Neutrophil (primary cell): ENCODE measurements around the gene CHL1.

Experiments
- H3K27ac ChIP-seq: fragments of 200-600 bp; sonication (generic); 2 replicates; pipeline ENCODE4 v1.5.1; 2016; ENCODE audit warnings: mild to moderate bottlenecking, moderate library complexity
- H3K27me3 ChIP-seq: fragments of 200-600 bp; sonication (generic); 2 replicates; pipeline ENCODE4 v1.6.0; 2016; ENCODE audit warnings: mild to moderate bottlenecking
- H3K36me3 ChIP-seq: fragments of 200-600 bp; sonication (generic); 2 replicates; pipeline ENCODE4 v1.5.1; 2017
- H3K4me1 ChIP-seq, 2 experiments: fragments of 200-600 bp in 1 of 2; sonication (generic) in 1 of 2; 1 replicate in 1 of 2; 2 replicates in 1 of 2; pipeline versions ENCODE4 v1.5.1 to v1.6.1; 2013 to 2016; ENCODE audit warnings: low read depth in 1 of 2, low read length in 1 of 2, mild to moderate bottlenecking in 1 of 2, moderate library complexity in 1 of 2; ENCODE audit not compliant: control insufficient read depth in 1 of 2, insufficient read depth in 1 of 2
- H3K4me3 ChIP-seq, 2 experiments: fragments of 200-600 bp in 1 of 2; sonication (generic) in 1 of 2; 1 replicate in 1 of 2; 2 replicates in 1 of 2; pipeline ENCODE4 v1.5.1; 2013 to 2016; ENCODE audit warnings: low read depth in 1 of 2, low read length in 1 of 2, mild to moderate bottlenecking in 1 of 2, moderate library complexity in 1 of 2
- H3K9me3 ChIP-seq: fragments of 200-600 bp; sonication (generic); 2 replicates; pipeline ENCODE4 v1.5.1; 2016
- CTCF ChIP-seq: fragments of 200-600 bp; sonication (generic); IDR thresholded peaks from 2 replicates; pipeline ENCODE4 v1.5.1; 2016; ENCODE audit warnings: antibody characterized with exemption

The CHL1 gene

GRCh38 chr3:195666-196065 lies 897 bp upstream of the CHL1 start:
- no peaks in the 10 kb centered on the region for H3K9me3 ChIP-seq
- no peaks in the 10 kb centered on the region for H3K4me1 ChIP-seq
- no peaks in the 10 kb centered on the region for H3K36me3 ChIP-seq
- H3K27ac ChIP-seq, result no peak overlapping the region
- H3K27me3 ChIP-seq, result peaks cover 65% of the 10 kb centered on the region
- no peak for TF ChIP-seq CTCF
- H3K4me3 ChIP-seq, result no peak overlapping the region

GRCh38 chr3:197149-197827 lies 725 bp downstream of the CHL1 start:
- Histone ChIP-seq H3K27ac (no peak overlapping the region), H3K9me3 (no peaks in the 10 kb centered on the region), H3K36me3 (no peaks in the 10 kb centered on the region), H3K4me1 (no peaks in the 10 kb centered on the region), H3K27me3 (peaks cover 65% of the 10 kb centered on the region), H3K4me3 (no peak overlapping the region)
- no peak for TF ChIP-seq CTCF

- H3K27ac ChIP-seq, result no peak overlapping the region
- no peak for TF ChIP-seq CTCF
- no peak overlapping the region for H3K4me3 ChIP-seq
- H3K36me3 ChIP-seq, result no peaks in the 10 kb centered on the region
- H3K4me1 ChIP-seq, result no peaks in the 10 kb centered on the region
- no peaks in the 10 kb centered on the region for H3K9me3 ChIP-seq
- peaks cover 65% of the 10 kb centered on the region for H3K27me3 ChIP-seq
These were observed 1.4 kb downstream of the CHL1 start for GRCh38 chr3:197828-198491.

GRCh38 chr3:199835-200234 lies 3.3 kb downstream of the CHL1 start:
- no peaks in the 10 kb centered on the region for H3K9me3 ChIP-seq
- peaks cover 58% of the 10 kb centered on the region for H3K27me3 ChIP-seq
- no peaks in the 10 kb centered on the region for H3K36me3 ChIP-seq
- no peak overlapping the region for H3K4me3 ChIP-seq
- no peak overlapping the region for H3K27ac ChIP-seq
- TF ChIP-seq CTCF, result no peak
- no peaks in the 10 kb centered on the region for H3K4me1 ChIP-seq

- Histone ChIP-seq H3K9me3 (no peaks in the 10 kb centered on the region), H3K27ac (no peak overlapping the region), H3K4me1 (no peaks in the 10 kb centered on the region), H3K36me3 (no peaks in the 10 kb centered on the region), H3K4me3 (no peak overlapping the region), H3K27me3 (peaks cover 48% of the 10 kb centered on the region)
- no peak for TF ChIP-seq CTCF
These were observed 4.3 kb downstream of the CHL1 start for GRCh38 chr3:200758-201325.
